Measurements from ENCODE around the gene NUTM2G. TPM values are rescaled to one million over a fixed set of nuclear protein-coding genes. Genes with fewer than 3 reads are reported as not detected.
"Not testable (repeated sequence)": the region's sequence is repeated elsewhere in the genome, so short reads cannot be mapped to it uniquely, and the experiment has no call there.

The NUTM2G gene
- total and polyA plus RNA-seq, 2 of the 4 experiments (the other 2 are of a cell fraction), result not detected

GRCh38 chr9:96900010-96900409 lies 28.6 kb upstream of the NUTM2G start:
- H2BK20ac ChIP-seq (ENCODE audit: low read depth, low read length); H3K14ac ChIP-seq (replicated peaks; ENCODE audit: low read depth, low read length); H3K18ac ChIP-seq (ENCODE audit: low read depth, low read length); H2BK15ac ChIP-seq (ENCODE audit: low read depth, low read length); in situ Hi-C loops (cut with MboI; ENCODE audit: low sequenced_read_pairs); H3K79me1 ChIP-seq (ENCODE audit: low read depth in 1 of 2, low read length in 2 of 2); intact Hi-C loops (cut with micrococcal nuclease); H3K23ac ChIP-seq (ENCODE audit: low read depth, low read length); DNase-seq; ATAC-seq (ENCODE audit: low read depth); H2AK5ac ChIP-seq (ENCODE audit: low read depth, low read length); H2AK9ac ChIP-seq (replicated peaks; ENCODE audit: low read depth, low read length, poor library complexity); H2AFZ ChIP-seq (replicated peaks; ENCODE audit: low read length, poor library complexity); dilution Hi-C loops (cut with HindIII; ENCODE audit: low sequenced_read_pairs, unreplicated experiment); H4K91ac ChIP-seq (ENCODE audit: insufficient read depth, low read depth, low read length); H3K4ac ChIP-seq (ENCODE audit: low read depth, low read length); H3K27me3 ChIP-seq (ENCODE audit: control insufficient read depth, insufficient read depth, low read length); H4K20me1 ChIP-seq (ENCODE audit: insufficient read depth, low read length); BruUV-seq (replicated peaks); H3K9me1 ChIP-seq (ENCODE audit: insufficient read depth, low read length); POLR2A ChIA-PET (ENCODE audit: unreplicated experiment); H3K9me3 ChIP-seq (ENCODE audit: control insufficient read depth, insufficient read depth, low read length); H2BK5ac ChIP-seq (ENCODE audit: low read depth, low read length, poor library complexity, severe bottlenecking); H4K5ac ChIP-seq (ENCODE audit: low read depth, low read length); H3K4me1 ChIP-seq (ENCODE audit: control insufficient read depth, insufficient read depth, low read length); H4K8ac ChIP-seq (ENCODE audit: low read depth in 2 of 2, low read length in 2 of 2); H3K4me3 ChIP-seq (ENCODE audit: insufficient read depth, low read depth, low read length); H2BK120ac ChIP-seq (ENCODE audit: low read depth, low read length); H3K27ac ChIP-seq (ENCODE audit: insufficient read depth, low read length); CTCF ChIA-PET; H3K36me3 ChIP-seq (ENCODE audit: control insufficient read depth, insufficient read depth, low read length); H3K9ac ChIP-seq (ENCODE audit: low read depth, low read length); H3K4me2 ChIP-seq (ENCODE audit: low read depth, low read length); H3K56ac ChIP-seq (ENCODE audit: extremely low read depth, insufficient read depth, low read length): not testable (repeated sequence)
- no CpG with 5 or more reads among the region's 2 CpGs for WGBS, 2 experiments (ENCODE audit: extremely low coverage in 2 of 2, insufficient read length in 1 of 2)

GRCh38 chr9:96904947-96905722 lies 23.5 kb upstream of the NUTM2G start:
- H4K5ac ChIP-seq (ENCODE audit: low read depth, low read length); CTCF ChIA-PET; ATAC-seq (ENCODE audit: low read depth); H3K9ac ChIP-seq (ENCODE audit: low read depth, low read length); H3K4ac ChIP-seq (ENCODE audit: low read depth, low read length); H3K4me2 ChIP-seq (ENCODE audit: low read depth, low read length); H3K9me3 ChIP-seq (ENCODE audit: control insufficient read depth, insufficient read depth, low read length); POLR2A ChIA-PET (ENCODE audit: unreplicated experiment); H3K27me3 ChIP-seq (ENCODE audit: control insufficient read depth, insufficient read depth, low read length); H3K14ac ChIP-seq (replicated peaks; ENCODE audit: low read depth, low read length); H4K8ac ChIP-seq (ENCODE audit: low read depth in 2 of 2, low read length in 2 of 2); DNase-seq; H2BK120ac ChIP-seq (ENCODE audit: low read depth, low read length); H3K9me1 ChIP-seq (ENCODE audit: insufficient read depth, low read length); dilution Hi-C loops (cut with HindIII; ENCODE audit: low sequenced_read_pairs, unreplicated experiment); H2BK5ac ChIP-seq (ENCODE audit: low read depth, low read length, poor library complexity, severe bottlenecking); H3K4me3 ChIP-seq (ENCODE audit: insufficient read depth, low read depth, low read length); H4K20me1 ChIP-seq (ENCODE audit: insufficient read depth, low read length); BruUV-seq (replicated peaks); H3K79me1 ChIP-seq (ENCODE audit: low read depth in 1 of 2, low read length in 2 of 2); intact Hi-C loops (cut with micrococcal nuclease); H2BK15ac ChIP-seq (ENCODE audit: low read depth, low read length); H2BK20ac ChIP-seq (ENCODE audit: low read depth, low read length); H3K23ac ChIP-seq (ENCODE audit: low read depth, low read length); H2AK9ac ChIP-seq (replicated peaks; ENCODE audit: low read depth, low read length, poor library complexity); H2AK5ac ChIP-seq (ENCODE audit: low read depth, low read length); H2AFZ ChIP-seq (replicated peaks; ENCODE audit: low read length, poor library complexity); H4K91ac ChIP-seq (ENCODE audit: insufficient read depth, low read depth, low read length); H3K56ac ChIP-seq (ENCODE audit: extremely low read depth, insufficient read depth, low read length); in situ Hi-C loops (cut with MboI; ENCODE audit: low sequenced_read_pairs); H3K36me3 ChIP-seq (ENCODE audit: control insufficient read depth, insufficient read depth, low read length); H3K18ac ChIP-seq (ENCODE audit: low read depth, low read length); H3K27ac ChIP-seq (ENCODE audit: insufficient read depth, low read length); H3K4me1 ChIP-seq (ENCODE audit: control insufficient read depth, insufficient read depth, low read length): not testable (repeated sequence)
- no CpG with 5 or more reads among the region's 5 CpGs for WGBS, 2 experiments (ENCODE audit: extremely low coverage in 2 of 2, insufficient read length in 1 of 2)
